GM12801 (cell line): Measurements from ENCODE around the gene FAM241A.

Source experiments
- TF ChIP-seq, protein P1 (sequence below): IDR thresholded peaks from one replicate; pipeline ENCODE4 v1.5.1; 2011; ENCODE audit warnings: control low read depth; ENCODE audit not compliant: insufficient read length; ENCODE audit errors: extremely low read depth

The FAM241A gene

GRCh38 chr4:112231779-112232713 lies 86.8 kb downstream of the FAM241A start, which contains the start of gene AP1AR:
AP1AR (plus strand) TSS chr4:112231787; CDS start chr4:112232092, 305 bp downstream.
- TF ChIP-seq, protein P1, sequence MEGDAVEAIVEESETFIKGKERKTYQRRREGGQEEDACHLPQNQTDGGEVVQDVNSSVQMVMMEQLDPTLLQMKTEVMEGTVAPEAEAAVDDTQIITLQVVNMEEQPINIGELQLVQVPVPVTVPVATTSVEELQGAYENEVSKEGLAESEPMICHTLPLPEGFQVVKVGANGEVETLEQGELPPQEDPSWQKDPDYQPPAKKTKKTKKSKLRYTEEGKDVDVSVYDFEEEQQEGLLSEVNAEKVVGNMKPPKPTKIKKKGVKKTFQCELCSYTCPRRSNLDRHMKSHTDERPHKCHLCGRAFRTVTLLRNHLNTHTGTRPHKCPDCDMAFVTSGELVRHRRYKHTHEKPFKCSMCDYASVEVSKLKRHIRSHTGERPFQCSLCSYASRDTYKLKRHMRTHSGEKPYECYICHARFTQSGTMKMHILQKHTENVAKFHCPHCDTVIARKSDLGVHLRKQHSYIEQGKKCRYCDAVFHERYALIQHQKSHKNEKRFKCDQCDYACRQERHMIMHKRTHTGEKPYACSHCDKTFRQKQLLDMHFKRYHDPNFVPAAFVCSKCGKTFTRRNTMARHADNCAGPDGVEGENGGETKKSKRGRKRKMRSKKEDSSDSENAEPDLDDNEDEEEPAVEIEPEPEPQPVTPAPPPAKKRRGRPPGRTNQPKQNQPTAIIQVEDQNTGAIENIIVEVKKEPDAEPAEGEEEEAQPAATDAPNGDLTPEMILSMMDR, result no peak

- TF ChIP-seq, protein P1, result no peak
Measured at GRCh38 chr4:112234952-112235609, 89.8 kb downstream of the FAM241A start.

- TF ChIP-seq, protein P1, result no peak
Measured at GRCh38 chr4:112236040-112236439, 90.8 kb downstream of the FAM241A start.

- TF ChIP-seq, protein P1, result no peak
Measured at GRCh38 chr4:112238833-112239232, 93.6 kb downstream of the FAM241A start.
